ENCODE measurements around the gene JAKMIP3. TPM values are rescaled to one million over a fixed set of nuclear protein-coding genes. Genes with fewer than 3 reads are reported as not detected.

Gene JAKMIP3
- under 1 TPM in 2 of 4 donors, not detected in 2; 0.06 to 0.21 TPM for polyA plus RNA-seq
- long read RNA-seq, donor 1: 0 reads
- long read RNA-seq, donor 2: 0 reads
- long read RNA-seq, donor 3: 0 reads
- long read RNA-seq, donor 4: 0 reads
- long read RNA-seq, donor 5: 0 reads
- long read RNA-seq, donor 6: 0 reads
- long read RNA-seq, donor 7: 0 reads
- long read RNA-seq, donor 8: 0 reads
- long read RNA-seq, donor 9: 0 reads
- long read RNA-seq, donor 10: 0 reads

DNA sequence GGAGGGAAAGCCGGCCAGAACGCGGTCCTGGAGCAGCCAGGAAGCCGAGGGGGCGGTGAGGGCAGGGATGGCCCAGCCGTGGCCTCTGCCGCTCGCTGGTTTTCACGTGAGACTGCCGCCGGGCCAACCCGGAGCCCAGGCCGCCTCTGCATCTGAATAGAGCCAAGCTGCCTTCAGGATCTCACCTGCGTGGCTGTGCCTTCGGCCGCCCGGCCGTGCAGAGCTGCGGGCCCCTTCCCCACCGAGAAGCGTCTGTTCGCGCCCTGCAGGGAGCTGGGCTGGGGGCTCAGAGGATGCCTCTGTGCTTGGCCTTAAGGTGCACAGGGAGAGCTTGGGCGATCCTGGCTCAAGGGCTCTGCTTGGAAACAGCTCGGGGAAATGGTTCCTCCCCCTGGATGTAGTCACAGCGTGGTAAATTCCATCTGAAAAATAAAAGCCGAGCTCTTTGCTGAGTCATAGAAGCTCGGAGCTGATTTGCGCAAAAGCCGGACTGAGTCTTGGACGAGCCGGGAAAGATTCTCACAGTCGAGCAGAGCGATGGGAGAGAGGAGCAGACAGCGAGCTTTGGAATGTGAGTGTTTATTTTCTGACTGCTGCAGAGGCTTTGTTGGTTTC lies at the start of gene JAKMIP3:
Gene JAKMIP3 (plus strand): TSS at position 456 of the 615 bp plus-strand sequence. CDS start 38,863 bp downstream, outside the sequence.
- H3K27ac ChIP-seq (ENCODE audit: low read depth in 1 of 3, low read length in 2 of 3): no peak within 1 kb of the TSS
- peak within 1 kb of the TSS in 2 of 3 donors; percentile 21 to 28 for H3K4me3 ChIP-seq (ENCODE audit: low read depth in 1 of 3, low read length in 3 of 3)
- WGBS, 3 donors: 5 to 9% (median 6%) methylated on average over 35 of the region's 35 CpGs
- FAIRE-seq (no peak), DNase-seq (peak; percentile 17 to 58)
- H3K27me3 ChIP-seq (ENCODE audit: control insufficient read depth in 3 of 3, insufficient read depth in 3 of 3, low read length in 3 of 3): no peaks in the 10 kb centered on the region
- no peaks in the 10 kb centered on the region for H3K4me1 ChIP-seq (ENCODE audit: control insufficient read depth in 3 of 3, insufficient read depth in 2 of 3, low read depth in 1 of 3, low read length in 2 of 3)
- no peaks in the 10 kb centered on the region for H3K9me3 ChIP-seq (ENCODE audit: control insufficient read depth in 2 of 2, insufficient read depth in 1 of 2, low read depth in 1 of 2, low read length in 1 of 2)
- no peaks in the 10 kb centered on the region for H3K36me3 ChIP-seq (ENCODE audit: control insufficient read depth in 3 of 3, insufficient read depth in 2 of 3, low read depth in 1 of 3, low read length in 3 of 3)

DNA sequence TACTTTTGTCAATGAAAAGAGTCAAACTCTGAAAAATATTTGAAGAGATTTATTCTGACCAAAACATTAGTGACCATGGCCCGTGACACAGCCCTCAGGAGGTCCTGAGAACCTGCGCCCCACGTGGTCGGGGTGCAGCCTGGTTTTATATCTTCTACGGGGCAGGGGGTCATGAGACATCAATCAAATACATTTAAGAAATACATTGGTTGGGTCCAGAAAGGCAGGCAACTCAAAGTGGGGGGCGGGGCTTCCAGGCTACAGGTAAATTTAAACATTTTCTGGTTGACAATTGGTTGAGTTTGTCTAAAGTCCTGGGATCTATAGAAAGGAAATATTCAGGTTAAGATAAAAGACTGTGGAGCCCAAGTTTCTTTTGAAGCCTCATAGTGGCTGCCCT lies 49.2 kb upstream of the JAKMIP3 start:
- no peaks in the 10 kb centered on the region for H3K9me3 ChIP-seq (ENCODE audit: control insufficient read depth in 2 of 2, insufficient read depth in 1 of 2, low read depth in 1 of 2, low read length in 1 of 2)
- WGBS, 3 donors: 54 to 70% (median 61%) methylated on average over 6 of the region's 6 CpGs
- no peaks in the 10 kb centered on the region for H3K27me3 ChIP-seq (ENCODE audit: control insufficient read depth in 3 of 3, insufficient read depth in 3 of 3, low read length in 3 of 3)
- FAIRE-seq (no peak), DNase-seq (no peak)
- H3K4me3 ChIP-seq (ENCODE audit: low read depth in 1 of 3, low read length in 3 of 3): no peak overlapping the region
- no peak overlapping the region for H3K27ac ChIP-seq (ENCODE audit: low read depth in 1 of 3, low read length in 2 of 3)
- H3K4me1 ChIP-seq (ENCODE audit: control insufficient read depth in 3 of 3, insufficient read depth in 2 of 3, low read depth in 1 of 3, low read length in 2 of 3): no peaks in the 10 kb centered on the region
- no peaks in the 10 kb centered on the region for H3K36me3 ChIP-seq (ENCODE audit: control insufficient read depth in 3 of 3, insufficient read depth in 2 of 3, low read depth in 1 of 3, low read length in 3 of 3)

DNA sequence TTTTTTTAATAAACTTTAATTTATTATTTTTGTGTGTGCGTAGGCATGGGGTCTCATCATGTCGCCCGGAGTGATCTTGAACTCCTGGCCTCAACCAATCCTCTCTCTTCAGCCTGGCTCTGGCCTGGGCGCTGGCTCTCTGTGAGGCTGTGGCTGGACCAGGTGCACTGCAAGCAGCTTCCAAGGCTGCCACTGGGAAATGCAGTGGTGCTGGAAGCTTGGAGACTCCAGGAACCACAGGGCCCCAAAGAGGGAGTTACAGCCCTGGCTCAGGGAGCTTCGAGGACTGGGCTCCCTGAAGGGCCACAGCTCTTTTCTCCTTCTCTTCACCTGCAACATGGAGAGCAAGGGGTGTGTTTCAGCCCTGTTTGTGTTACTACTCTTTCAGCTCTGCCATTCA lies 47.3 kb upstream of the JAKMIP3 start:
- Histone ChIP-seq H3K36me3 (ENCODE audit: control insufficient read depth in 3 of 3, insufficient read depth in 2 of 3, low read depth in 1 of 3, low read length in 3 of 3) (no peaks in the 10 kb centered on the region), H3K27me3 (ENCODE audit: control insufficient read depth in 3 of 3, insufficient read depth in 3 of 3, low read length in 3 of 3) (peaks cover 0 to 4% (median 0%) of the 10 kb centered on the region in 3 donors), H3K4me1 (ENCODE audit: control insufficient read depth in 3 of 3, insufficient read depth in 2 of 3, low read depth in 1 of 3, low read length in 2 of 3) (no peaks in the 10 kb centered on the region), H3K4me3 (ENCODE audit: low read depth in 1 of 3, low read length in 3 of 3) (no peak overlapping the region), H3K9me3 (ENCODE audit: control insufficient read depth in 2 of 2, insufficient read depth in 1 of 2, low read depth in 1 of 2, low read length in 1 of 2) (no peaks in the 10 kb centered on the region), H3K27ac (ENCODE audit: low read depth in 1 of 3, low read length in 2 of 3) (no peak overlapping the region)
- WGBS, 3 donors: 80 to 92% (median 86%) methylated on average over 5 of the region's 5 CpGs
- DNase-seq (no peak), FAIRE-seq (no peak)

DNA sequence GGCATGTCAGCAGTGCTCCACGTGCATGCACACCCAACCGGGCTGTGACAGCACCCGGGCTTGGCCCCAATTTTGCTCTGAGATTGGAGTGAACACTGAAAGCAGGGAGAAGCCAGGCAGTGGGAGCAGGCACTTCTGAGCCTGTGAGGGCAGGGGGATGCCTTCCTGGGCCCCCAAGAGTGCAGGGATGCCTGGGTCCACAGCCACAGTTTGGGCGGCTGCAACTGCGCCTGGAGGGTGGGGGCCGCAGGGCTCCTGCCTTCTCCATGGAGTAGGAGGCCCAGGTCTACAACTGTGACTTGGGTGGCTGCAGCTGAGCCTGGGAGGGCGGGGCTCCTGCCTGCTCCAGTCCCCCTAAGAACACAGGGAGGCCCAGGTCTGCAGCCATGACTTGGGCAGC lies 46.4 kb upstream of the JAKMIP3 start:
- no peak for FAIRE-seq
- H3K27me3 ChIP-seq (ENCODE audit: control insufficient read depth in 3 of 3, insufficient read depth in 3 of 3, low read length in 3 of 3): peaks cover 0 to 11% (median 0%) of the 10 kb centered on the region in 3 donors

DNA sequence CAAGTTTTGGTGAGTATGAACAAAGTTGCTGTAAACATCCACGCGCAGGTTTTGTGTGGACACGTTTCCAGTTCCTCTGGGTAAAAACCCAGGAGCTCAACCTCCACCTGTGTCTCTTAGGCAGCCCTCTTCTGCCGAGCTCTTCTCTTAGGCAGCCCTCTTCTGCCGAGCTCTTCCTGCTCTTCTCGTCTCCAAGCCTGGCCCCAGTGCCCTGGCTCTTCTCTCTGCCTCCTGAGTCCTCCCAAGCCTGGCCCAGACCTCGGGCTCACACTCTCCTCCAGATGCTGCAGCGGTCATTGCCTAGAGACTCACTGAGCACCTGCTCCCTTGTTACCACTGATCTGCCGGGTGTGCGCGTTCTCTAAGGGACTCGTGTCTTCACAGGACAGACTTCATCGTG lies 45.3 kb upstream of the JAKMIP3 start:
- no peak overlapping the region for H3K27ac ChIP-seq (ENCODE audit: low read depth in 1 of 3, low read length in 2 of 3)
- no peaks in the 10 kb centered on the region for H3K4me1 ChIP-seq (ENCODE audit: control insufficient read depth in 3 of 3, insufficient read depth in 2 of 3, low read depth in 1 of 3, low read length in 2 of 3)
- peaks cover 0 to 11% (median 4%) of the 10 kb centered on the region in 3 donors for H3K27me3 ChIP-seq (ENCODE audit: control insufficient read depth in 3 of 3, insufficient read depth in 3 of 3, low read length in 3 of 3)
- FAIRE-seq (no peak), DNase-seq (no peak)
- no peak overlapping the region for H3K4me3 ChIP-seq (ENCODE audit: low read depth in 1 of 3, low read length in 3 of 3)
- 82 to 86% (median 84%) methylated on average over 13 of the region's 13 CpGs for WGBS, 3 donors
- no peaks in the 10 kb centered on the region for H3K36me3 ChIP-seq (ENCODE audit: control insufficient read depth in 3 of 3, insufficient read depth in 2 of 3, low read depth in 1 of 3, low read length in 3 of 3)
- no peaks in the 10 kb centered on the region for H3K9me3 ChIP-seq (ENCODE audit: control insufficient read depth in 2 of 2, insufficient read depth in 1 of 2, low read depth in 1 of 2, low read length in 1 of 2)

More for the DNA sequence above, 46.4 kb upstream of the JAKMIP3 start:
- H3K36me3 ChIP-seq (ENCODE audit: control insufficient read depth in 3 of 3, insufficient read depth in 2 of 3, low read depth in 1 of 3, low read length in 3 of 3): no peaks in the 10 kb centered on the region
- H3K9me3 ChIP-seq (ENCODE audit: control insufficient read depth in 2 of 2, insufficient read depth in 1 of 2, low read depth in 1 of 2, low read length in 1 of 2): no peaks in the 10 kb centered on the region
- H3K4me1 ChIP-seq (ENCODE audit: control insufficient read depth in 3 of 3, insufficient read depth in 2 of 3, low read depth in 1 of 3, low read length in 2 of 3): no peaks in the 10 kb centered on the region
- no peak for DNase-seq
- WGBS, 3 donors: 84 to 92% (median 90%) methylated on average over 7 of the region's 7 CpGs
- no peak overlapping the region for H3K4me3 ChIP-seq (ENCODE audit: low read depth in 1 of 3, low read length in 3 of 3)
- no peak overlapping the region for H3K27ac ChIP-seq (ENCODE audit: low read depth in 1 of 3, low read length in 2 of 3)

DNA sequence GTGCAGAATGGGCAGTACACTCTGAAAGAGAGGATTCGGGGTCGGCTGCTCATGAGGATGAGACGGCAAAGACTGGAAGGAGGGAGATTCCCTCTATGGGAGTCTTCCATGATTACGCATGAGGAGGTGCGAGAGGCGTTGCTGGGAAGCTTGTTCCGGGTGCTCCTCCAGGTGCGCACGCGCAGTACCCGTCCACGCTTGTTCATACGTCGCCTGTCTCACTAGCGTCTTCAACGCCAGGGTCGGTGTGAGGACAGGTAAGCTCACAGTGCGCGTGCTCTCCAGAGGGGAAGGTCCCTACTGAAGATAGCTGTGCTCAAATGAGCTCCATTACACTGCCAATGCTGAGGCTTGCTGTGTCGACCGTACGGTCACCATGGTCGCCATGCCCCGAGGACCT lies 44.7 kb upstream of the JAKMIP3 start:
- Histone ChIP-seq H3K9me3 (ENCODE audit: control insufficient read depth in 2 of 2, insufficient read depth in 1 of 2, low read depth in 1 of 2, low read length in 1 of 2) (no peaks in the 10 kb centered on the region), H3K36me3 (ENCODE audit: control insufficient read depth in 3 of 3, insufficient read depth in 2 of 3, low read depth in 1 of 3, low read length in 3 of 3) (no peaks in the 10 kb centered on the region), H3K4me3 (ENCODE audit: low read depth in 1 of 3, low read length in 3 of 3) (no peak overlapping the region), H3K4me1 (ENCODE audit: control insufficient read depth in 3 of 3, insufficient read depth in 2 of 3, low read depth in 1 of 3, low read length in 2 of 3) (no peaks in the 10 kb centered on the region), H3K27ac (ENCODE audit: low read depth in 1 of 3, low read length in 2 of 3) (no peak overlapping the region), H3K27me3 (ENCODE audit: control insufficient read depth in 3 of 3, insufficient read depth in 3 of 3, low read length in 3 of 3) (peaks cover 0 to 11% (median 4%) of the 10 kb centered on the region in 3 donors)
- 94 to 95% (median 94%) methylated on average over 24 of the region's 24 CpGs for WGBS, 3 donors
- DNase-seq (no peak), FAIRE-seq (no peak)

DNA sequence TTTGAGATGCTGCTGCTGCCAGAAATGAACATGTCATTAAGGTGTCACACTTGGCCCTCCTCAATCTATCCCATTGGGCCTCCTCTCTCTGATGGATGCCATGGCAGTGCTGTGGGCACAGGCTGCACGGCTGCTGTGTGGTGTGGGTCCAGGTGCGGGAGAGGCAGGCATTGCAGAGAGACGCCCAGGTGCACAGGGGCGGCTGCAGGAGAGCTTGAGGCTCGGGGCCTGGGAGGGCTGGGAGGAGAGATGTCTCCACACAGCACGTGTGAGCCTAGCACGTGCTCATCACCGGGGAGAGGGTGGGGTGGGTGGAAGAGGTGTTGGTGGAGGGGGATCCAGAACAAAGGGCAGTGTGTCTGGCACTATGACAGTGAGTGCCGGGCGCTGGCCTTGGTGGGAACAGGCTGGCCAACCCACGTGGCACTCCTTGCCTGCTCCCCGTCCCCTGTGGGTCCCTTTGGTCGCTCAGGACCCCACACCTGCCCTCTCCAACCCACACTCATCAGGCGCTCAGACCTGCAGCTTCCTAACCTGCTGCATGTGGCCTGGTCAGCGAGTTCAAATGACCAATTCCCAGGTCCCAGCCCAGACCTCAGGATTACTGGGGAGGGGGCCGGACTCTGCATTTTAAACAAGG lies 44.1 kb upstream of the JAKMIP3 start:
- peaks cover 0 to 11% (median 4%) of the 10 kb centered on the region in 3 donors for H3K27me3 ChIP-seq (ENCODE audit: control insufficient read depth in 3 of 3, insufficient read depth in 3 of 3, low read length in 3 of 3)
- no peaks in the 10 kb centered on the region for H3K4me1 ChIP-seq (ENCODE audit: control insufficient read depth in 3 of 3, insufficient read depth in 2 of 3, low read depth in 1 of 3, low read length in 2 of 3)
- no peak for FAIRE-seq
- H3K9me3 ChIP-seq (ENCODE audit: control insufficient read depth in 2 of 2, insufficient read depth in 1 of 2, low read depth in 1 of 2, low read length in 1 of 2): no peaks in the 10 kb centered on the region
- no peak overlapping the region for H3K27ac ChIP-seq (ENCODE audit: low read depth in 1 of 3, low read length in 2 of 3)
- no peak for DNase-seq
- WGBS, 3 donors: 65 to 81% (median 77%) methylated on average over 15 to 16 of the region's 16 CpGs
- no peak overlapping the region for H3K4me3 ChIP-seq (ENCODE audit: low read depth in 1 of 3, low read length in 3 of 3)
- no peaks in the 10 kb centered on the region for H3K36me3 ChIP-seq (ENCODE audit: control insufficient read depth in 3 of 3, insufficient read depth in 2 of 3, low read depth in 1 of 3, low read length in 3 of 3)

DNA sequence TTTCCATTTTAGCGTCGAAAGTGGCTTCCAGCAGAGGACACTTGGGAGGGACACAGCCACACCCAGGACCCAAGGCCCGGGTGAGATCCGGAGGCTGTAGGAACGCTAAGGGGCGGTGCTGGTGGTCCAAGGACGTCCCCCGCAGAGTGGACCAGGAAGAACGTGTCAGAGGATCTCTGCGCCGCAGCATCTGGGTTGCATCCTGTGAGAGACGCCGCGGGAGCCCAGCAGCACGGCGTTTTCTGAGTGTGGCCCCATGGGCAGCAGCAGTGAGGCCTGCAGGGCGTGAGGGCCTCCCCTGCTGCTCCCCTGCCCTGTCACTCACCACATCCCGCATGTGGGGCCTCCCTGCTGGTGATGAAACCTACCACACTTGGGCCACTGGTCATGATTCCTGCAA lies 43.5 kb upstream of the JAKMIP3 start:
- Histone ChIP-seq H3K36me3 (ENCODE audit: control insufficient read depth in 3 of 3, insufficient read depth in 2 of 3, low read depth in 1 of 3, low read length in 3 of 3) (no peaks in the 10 kb centered on the region), H3K9me3 (ENCODE audit: control insufficient read depth in 2 of 2, insufficient read depth in 1 of 2, low read depth in 1 of 2, low read length in 1 of 2) (no peaks in the 10 kb centered on the region), H3K27me3 (ENCODE audit: control insufficient read depth in 3 of 3, insufficient read depth in 3 of 3, low read length in 3 of 3) (peaks cover 0 to 11% (median 4%) of the 10 kb centered on the region in 3 donors), H3K4me3 (ENCODE audit: low read depth in 1 of 3, low read length in 3 of 3) (no peak overlapping the region), H3K27ac (ENCODE audit: low read depth in 1 of 3, low read length in 2 of 3) (no peak overlapping the region), H3K4me1 (ENCODE audit: control insufficient read depth in 3 of 3, insufficient read depth in 2 of 3, low read depth in 1 of 3, low read length in 2 of 3) (no peaks in the 10 kb centered on the region)
- FAIRE-seq (no peak), DNase-seq (no peak)
- 81 to 85% (median 85%) methylated on average over 18 of the region's 18 CpGs for WGBS, 3 donors

All from small intestine (tissue), 16 donors.